Liver (tissue), 9 donors: ENCODE data around the gene HJURP. TPM values are rescaled to one million over a fixed set of nuclear protein-coding genes. Genes with fewer than 3 reads are reported as not detected.

ENCODE experiments used
- DNase-seq: peaks from one replicate; pipeline ENCODE4 v3.0.0-alpha.2; 2017; ENCODE audit warnings: low spot score
- H3K27ac ChIP-seq, 2 donors: one replicate each; pipeline ENCODE4 v1.7.0; 2013; ENCODE audit warnings: inconsistent platforms in 2 of 2, low read length in 2 of 2, control low read depth in 1 of 2, low read depth in 1 of 2, mild to moderate bottlenecking in 1 of 2
- H3K27me3 ChIP-seq, 4 donors: one replicate each; pipeline versions ENCODE4 v1.6.1 to v1.7.0; 2013; ENCODE audit warnings: low read length in 3 of 4, inconsistent platforms in 1 of 4, mild to moderate bottlenecking in 1 of 4, moderate library complexity in 1 of 4; ENCODE audit not compliant: control insufficient read depth in 4 of 4, insufficient read depth in 4 of 4
- H3K36me3 ChIP-seq, 4 donors: one replicate each; pipeline versions ENCODE4 v1.6.1 to v1.7.0; 2013; ENCODE audit warnings: low read length in 3 of 4, mild to moderate bottlenecking in 3 of 4, low read depth in 1 of 4, moderate library complexity in 1 of 4; ENCODE audit not compliant: control insufficient read depth in 4 of 4, insufficient read depth in 3 of 4
- H3K4me1 ChIP-seq, 4 donors: one replicate each; pipeline versions ENCODE4 v1.6.1 to v1.7.0; 2013; ENCODE audit warnings: low read length in 3 of 4, mild to moderate bottlenecking in 3 of 4, moderate library complexity in 1 of 4; ENCODE audit not compliant: control insufficient read depth in 4 of 4, insufficient read depth in 4 of 4
- H3K4me3 ChIP-seq, 3 donors: one replicate each; pipeline versions ENCODE4 v1.6.1 to v1.7.0; 2013; ENCODE audit warnings: low read length in 3 of 3, control low read depth in 1 of 3, low read depth in 1 of 3, mild to moderate bottlenecking in 1 of 3
- H3K9ac ChIP-seq, 2 donors: one replicate each; pipeline ENCODE4 v1.7.0; 2013; ENCODE audit warnings: low read length in 2 of 2, mild to moderate bottlenecking in 2 of 2, moderate library complexity in 2 of 2, control low read depth in 1 of 2, low read depth in 1 of 2
- H3K9me3 ChIP-seq, 4 donors: one replicate each; pipeline versions ENCODE4 v1.6.1 to v1.7.0; 2013; ENCODE audit warnings: low read length in 3 of 4; ENCODE audit not compliant: control insufficient read depth in 4 of 4
- ATF3 ChIP-seq: IDR thresholded peaks from 2 replicates; pipeline ENCODE4 v1.6.1; 2016; ENCODE audit warnings: antibody characterized with exemption
- EGR1 ChIP-seq, 2 donors: IDR thresholded peaks; 2 replicates each; pipeline ENCODE4 v1.6.1; 2016 to 2018; ENCODE audit warnings: antibody characterized with exemption in 2 of 2, low read depth in 2 of 2
- FOXA1 ChIP-seq: IDR thresholded peaks from 2 replicates; pipeline ENCODE4 v1.6.1; 2016; ENCODE audit warnings: antibody characterized with exemption
- FOXA2 ChIP-seq: IDR thresholded peaks from 2 replicates; pipeline ENCODE4 v1.6.1; 2016; ENCODE audit warnings: antibody characterized with exemption
- GABPA ChIP-seq, 2 donors: IDR thresholded peaks in 1 of 2; conservative IDR thresholded peaks in 1 of 2; 2 replicates each; pipeline ENCODE4 v1.6.1; 2016; ENCODE audit warnings: antibody characterized with exemption in 2 of 2, mild to moderate bottlenecking in 1 of 2, moderate library complexity in 1 of 2
- HNF4A ChIP-seq, 2 donors: conservative IDR thresholded peaks; 2 replicates each; pipeline ENCODE4 v1.6.1; 2016; ENCODE audit warnings: antibody characterized with exemption in 2 of 2, mild to moderate bottlenecking in 2 of 2
- HNF4G ChIP-seq: IDR thresholded peaks from 2 replicates; pipeline ENCODE4 v1.6.1; 2016; ENCODE audit warnings: antibody characterized with exemption
- MAX ChIP-seq: IDR thresholded peaks from 2 replicates; pipeline ENCODE4 v1.6.1; 2016; ENCODE audit warnings: antibody characterized with exemption
- NR2F2 ChIP-seq: IDR thresholded peaks from 2 replicates; pipeline ENCODE4 v1.6.1; 2016; ENCODE audit warnings: antibody characterized with exemption
- RAD21 ChIP-seq, 2 donors: IDR thresholded peaks; 2 replicates each; pipeline ENCODE4 v1.6.1; 2016; ENCODE audit warnings: antibody characterized with exemption in 2 of 2, mild to moderate bottlenecking in 2 of 2
- REST ChIP-seq: IDR thresholded peaks from 2 replicates; pipeline ENCODE4 v1.6.1; 2016; ENCODE audit warnings: antibody characterized with exemption, mild to moderate bottlenecking
- RXRA ChIP-seq, 2 donors: IDR thresholded peaks; 2 replicates each; pipeline ENCODE4 v1.6.1; 2017 to 2018; ENCODE audit warnings: antibody characterized with exemption in 2 of 2, mild to moderate bottlenecking in 1 of 2
- SP1 ChIP-seq: IDR thresholded peaks from 2 replicates; pipeline ENCODE4 v1.6.1; 2018; ENCODE audit warnings: antibody characterized with exemption, mild to moderate bottlenecking
- TAF1 ChIP-seq: conservative IDR thresholded peaks from 2 replicates; pipeline ENCODE4 v1.6.1; 2016; ENCODE audit warnings: antibody characterized with exemption, mild to moderate bottlenecking
- YY1 ChIP-seq: IDR thresholded peaks from 2 replicates; pipeline ENCODE4 v1.6.1; 2016; ENCODE audit warnings: antibody characterized with exemption, mild to moderate bottlenecking
- ZBTB33 ChIP-seq: IDR thresholded peaks from 2 replicates; pipeline ENCODE4 v1.6.1; 2016; ENCODE audit warnings: antibody characterized with exemption
- WGBS: extraction: QIAGEN DNeasy Blood & Tissue Kit; methylation state at CpG from one replicate; pipeline ENCODE4 v1.1.7; 2013; 5-methylcytosine and 5-hydroxymethylcytosine counted together
- polyA plus RNA-seq, 2 donors: library from polyadenylated mRNA; stranded (reverse) in 1 of 2; unstranded in 1 of 2; fragments of 200-250 nt in 1 of 2; fragments of >200 nt in 1 of 2; fragmentation: Nextera tagmentation in 1 of 2; extraction: Ambion mirVana in 1 of 2; gene quantifications; one replicate each; pipeline versions ENCODE4 v1.2.1 to v1.2.3, GENCODE V29; 2013 to 2015
- total RNA-seq, 2 donors: library from RNA; depleted of rRNA; stranded (reverse); fragments of >200 nt; gene quantifications; one replicate each; pipeline ENCODE4 v1.2.3, GENCODE V29; 2014
- TF ChIP-seq, protein P1 (sequence below): fragments of 150-350 bp; IDR thresholded peaks from 2 replicates; pipeline ENCODE4 v1.5.1; 2017; ENCODE audit warnings: improper control_type of control experiment, low read depth, low read length; ENCODE audit not compliant: missing input control
- donor health status: healthy.
- donor health status: healthy.
- donor health status: healthy.
- donor health status: healthy.
- donor health status: healthy.

The HJURP gene
- total and polyA plus RNA-seq, 4 donors = 0.08 to 32.9 (median 1.4) TPM

GRCh38 chr2:233844064-233844807, 10.1 kb downstream of the HJURP start:
- no peaks in the 10 kb centered on the region for H3K27me3 ChIP-seq
- no peaks in the 10 kb centered on the region for H3K36me3 ChIP-seq
- H3K9me3 ChIP-seq = no peaks in the 10 kb centered on the region
- no peak overlapping the region for H3K4me3 ChIP-seq
- H3K9ac ChIP-seq = no peak overlapping the region
- WGBS = 95% methylated on average over 19 of the region's 19 CpGs
- no peaks in the 10 kb centered on the region for H3K4me1 ChIP-seq
- peak; percentile 25 for DNase-seq
- no peak for TF ChIP-seq YY1
- no peak for TF ChIP-seq GABPA (IDR thresholded peaks at IDR 0.05 in 1 of 2, conservative IDR thresholded peaks at IDR 0.05 in 1 of 2)
- no peak overlapping the region for H3K27ac ChIP-seq

GRCh38 chr2:233841183-233841582, 13.2 kb downstream of the HJURP start:
- Histone ChIP-seq H3K4me1 (no peaks in the 10 kb centered on the region), H3K9ac (no peak overlapping the region), H3K9me3 (no peaks in the 10 kb centered on the region), H3K36me3 (no peaks in the 10 kb centered on the region), H3K27me3 (no peaks in the 10 kb centered on the region), H3K27ac (no peak overlapping the region), H3K4me3 (no peak overlapping the region)
- DNase-seq = peak; percentile 20
- 97% methylated on average over 11 of the region's 11 CpGs for WGBS
- TF ChIP-seq FOXA2 (no peak), RXRA (IDR thresholded peaks at IDR 0.05) (no peak), HNF4G (no peak), EGR1 (IDR thresholded peaks at IDR 0.05; ENCODE audit: low read depth in 2 of 2) (no peak), TAF1 (no peak), FOXA1 (no peak), MAX (no peak), GABPA (IDR thresholded peaks at IDR 0.05 in 1 of 2, conservative IDR thresholded peaks at IDR 0.05 in 1 of 2) (no peak), NR2F2 (no peak), HNF4A (conservative IDR thresholded peaks at IDR 0.05) (no peak), SP1 (no peak), ZBTB33 (no peak), RAD21 (IDR thresholded peaks at IDR 0.05) (no peak), REST (no peak), YY1 (no peak), ATF3 (no peak)
- TF ChIP-seq, protein P1, sequence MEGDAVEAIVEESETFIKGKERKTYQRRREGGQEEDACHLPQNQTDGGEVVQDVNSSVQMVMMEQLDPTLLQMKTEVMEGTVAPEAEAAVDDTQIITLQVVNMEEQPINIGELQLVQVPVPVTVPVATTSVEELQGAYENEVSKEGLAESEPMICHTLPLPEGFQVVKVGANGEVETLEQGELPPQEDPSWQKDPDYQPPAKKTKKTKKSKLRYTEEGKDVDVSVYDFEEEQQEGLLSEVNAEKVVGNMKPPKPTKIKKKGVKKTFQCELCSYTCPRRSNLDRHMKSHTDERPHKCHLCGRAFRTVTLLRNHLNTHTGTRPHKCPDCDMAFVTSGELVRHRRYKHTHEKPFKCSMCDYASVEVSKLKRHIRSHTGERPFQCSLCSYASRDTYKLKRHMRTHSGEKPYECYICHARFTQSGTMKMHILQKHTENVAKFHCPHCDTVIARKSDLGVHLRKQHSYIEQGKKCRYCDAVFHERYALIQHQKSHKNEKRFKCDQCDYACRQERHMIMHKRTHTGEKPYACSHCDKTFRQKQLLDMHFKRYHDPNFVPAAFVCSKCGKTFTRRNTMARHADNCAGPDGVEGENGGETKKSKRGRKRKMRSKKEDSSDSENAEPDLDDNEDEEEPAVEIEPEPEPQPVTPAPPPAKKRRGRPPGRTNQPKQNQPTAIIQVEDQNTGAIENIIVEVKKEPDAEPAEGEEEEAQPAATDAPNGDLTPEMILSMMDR = no peak
